ENCODE measurements around the gene CENPP.

Gene CENPP

DNA sequence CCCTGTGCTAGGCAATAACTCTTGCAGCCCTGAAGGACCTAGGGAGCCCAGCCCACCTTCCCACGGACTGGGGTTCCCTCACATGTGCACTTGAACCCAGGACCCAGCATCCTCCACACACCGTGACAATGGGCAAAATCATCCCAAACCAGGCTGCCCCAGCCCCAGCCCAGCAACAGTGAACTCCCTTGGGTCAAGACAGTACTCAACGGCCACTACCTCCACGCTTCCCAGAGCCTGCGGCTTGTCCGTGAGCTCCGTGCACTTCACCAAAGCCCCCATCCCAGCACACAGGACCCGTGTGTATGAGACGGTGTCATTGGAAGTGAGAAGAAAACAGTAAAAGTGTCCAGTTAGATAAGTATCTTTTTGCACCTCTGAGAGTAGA lies 288.4 kb downstream of the CENPP start:
- Histone ChIP-seq H3K9me3 (no peaks in the 10 kb centered on the region), H3K4me3 (no peak overlapping the region), H3K27ac (peak overlapping the region; percentile 68 to 80), H3K4me1 (peaks cover 0 to 59% (median 40%) of the 10 kb centered on the region in 4 donors), H3K36me3 (peaks cover 0 to 65% (median 19%) of the 10 kb centered on the region in 3 donors), H3K27me3 (no peaks in the 10 kb centered on the region)
- DNase-seq, result no peak
- intact Hi-C loops (cut with DNase I; ENCODE audit: low total_unique reads), result no loop called here
- TF ChIP-seq, protein P1, sequence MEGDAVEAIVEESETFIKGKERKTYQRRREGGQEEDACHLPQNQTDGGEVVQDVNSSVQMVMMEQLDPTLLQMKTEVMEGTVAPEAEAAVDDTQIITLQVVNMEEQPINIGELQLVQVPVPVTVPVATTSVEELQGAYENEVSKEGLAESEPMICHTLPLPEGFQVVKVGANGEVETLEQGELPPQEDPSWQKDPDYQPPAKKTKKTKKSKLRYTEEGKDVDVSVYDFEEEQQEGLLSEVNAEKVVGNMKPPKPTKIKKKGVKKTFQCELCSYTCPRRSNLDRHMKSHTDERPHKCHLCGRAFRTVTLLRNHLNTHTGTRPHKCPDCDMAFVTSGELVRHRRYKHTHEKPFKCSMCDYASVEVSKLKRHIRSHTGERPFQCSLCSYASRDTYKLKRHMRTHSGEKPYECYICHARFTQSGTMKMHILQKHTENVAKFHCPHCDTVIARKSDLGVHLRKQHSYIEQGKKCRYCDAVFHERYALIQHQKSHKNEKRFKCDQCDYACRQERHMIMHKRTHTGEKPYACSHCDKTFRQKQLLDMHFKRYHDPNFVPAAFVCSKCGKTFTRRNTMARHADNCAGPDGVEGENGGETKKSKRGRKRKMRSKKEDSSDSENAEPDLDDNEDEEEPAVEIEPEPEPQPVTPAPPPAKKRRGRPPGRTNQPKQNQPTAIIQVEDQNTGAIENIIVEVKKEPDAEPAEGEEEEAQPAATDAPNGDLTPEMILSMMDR (IDR thresholded peaks at IDR 0.05), result no peak

DNA sequence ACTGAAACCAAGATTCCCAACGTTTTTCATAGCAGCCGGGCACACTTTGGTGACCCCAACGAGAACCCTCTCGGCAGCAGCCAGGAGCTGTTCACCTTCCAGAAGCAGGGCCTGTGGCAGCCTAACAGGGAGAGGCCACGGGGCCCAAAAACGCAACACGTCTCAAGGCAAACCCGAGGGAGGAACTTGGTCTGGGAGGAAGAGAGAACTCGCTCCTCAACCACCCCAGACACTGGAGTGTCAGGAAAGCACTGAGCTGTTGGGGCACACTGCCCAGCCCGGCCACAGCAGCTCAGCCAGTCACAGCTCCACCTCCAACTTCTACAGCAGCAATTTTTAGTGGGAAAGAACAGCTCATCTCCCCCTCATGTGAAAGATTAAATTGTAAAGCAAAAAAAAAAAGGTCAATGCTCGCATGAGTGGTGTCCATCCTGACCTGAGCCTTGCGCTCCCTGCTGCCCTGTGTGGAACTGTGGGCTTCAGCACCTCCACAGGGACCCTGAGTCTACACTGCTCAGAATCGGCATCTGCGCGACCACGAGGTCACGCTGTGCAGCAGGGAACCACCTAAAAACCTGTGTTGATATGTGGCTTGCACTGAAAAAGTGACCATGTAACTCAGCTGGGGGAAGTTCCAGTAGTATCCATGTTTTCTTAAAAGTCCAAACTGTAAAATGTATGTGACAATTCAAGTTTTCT lies 289.2 kb downstream of the CENPP start:
- peaks cover 0 to 71% (median 22%) of the 10 kb centered on the region in 3 donors for H3K36me3 ChIP-seq
- H3K4me3 ChIP-seq, result no peak overlapping the region
- H3K27ac ChIP-seq, result peak overlapping the region; percentile 68 to 80
- intact Hi-C loops (cut with DNase I; ENCODE audit: low total_unique reads), result loop anchor here (5.0 kb wide), 1 partner anchor 153 kb away; no protein-coding TSS in a partner anchor
- DNase-seq, result peak in 1 of 2 donors; percentile 81
- H3K4me1 ChIP-seq, result peaks cover 0 to 61% (median 38%) of the 10 kb centered on the region in 4 donors
- no peaks in the 10 kb centered on the region for H3K27me3 ChIP-seq
- no peaks in the 10 kb centered on the region for H3K9me3 ChIP-seq
- TF ChIP-seq, protein P1 (IDR thresholded peaks at IDR 0.05), result no peak

DNA sequence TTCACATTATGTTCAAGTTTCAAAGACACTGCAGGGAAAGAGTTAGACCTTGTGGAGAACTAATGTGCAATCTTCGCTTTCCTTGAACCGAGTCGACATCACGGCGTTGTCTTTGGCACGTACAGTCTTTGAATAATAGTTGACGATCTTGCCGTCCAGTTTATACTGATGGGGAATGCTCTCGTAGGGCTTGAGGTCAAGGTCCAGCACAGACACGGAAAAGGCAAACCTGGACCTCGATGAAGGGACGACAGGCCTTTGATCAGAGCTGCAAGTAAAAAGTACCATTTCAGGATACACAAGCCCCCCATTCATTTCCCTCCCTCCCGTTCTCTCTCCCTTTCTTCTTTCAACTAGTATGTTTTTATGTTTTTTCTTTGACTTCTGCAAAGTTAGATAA lies 290.0 kb downstream of the CENPP start:
- intact Hi-C loops (cut with DNase I; ENCODE audit: low total_unique reads), result loop anchor here (5.0 kb wide), 1 partner anchor 153 kb away; no protein-coding TSS in a partner anchor
- TF ChIP-seq, protein P1 (IDR thresholded peaks at IDR 0.05), result no peak
- H3K9me3 ChIP-seq, result no peaks in the 10 kb centered on the region
- no peak for DNase-seq
- no peak overlapping the region for H3K4me3 ChIP-seq
- no peaks in the 10 kb centered on the region for H3K27me3 ChIP-seq
- peaks cover 0 to 72% (median 22%) of the 10 kb centered on the region in 3 donors for H3K36me3 ChIP-seq
- H3K4me1 ChIP-seq, result peaks cover 0 to 70% (median 42%) of the 10 kb centered on the region in 4 donors
- peak overlapping the region; percentile 68 to 80 for H3K27ac ChIP-seq

DNA sequence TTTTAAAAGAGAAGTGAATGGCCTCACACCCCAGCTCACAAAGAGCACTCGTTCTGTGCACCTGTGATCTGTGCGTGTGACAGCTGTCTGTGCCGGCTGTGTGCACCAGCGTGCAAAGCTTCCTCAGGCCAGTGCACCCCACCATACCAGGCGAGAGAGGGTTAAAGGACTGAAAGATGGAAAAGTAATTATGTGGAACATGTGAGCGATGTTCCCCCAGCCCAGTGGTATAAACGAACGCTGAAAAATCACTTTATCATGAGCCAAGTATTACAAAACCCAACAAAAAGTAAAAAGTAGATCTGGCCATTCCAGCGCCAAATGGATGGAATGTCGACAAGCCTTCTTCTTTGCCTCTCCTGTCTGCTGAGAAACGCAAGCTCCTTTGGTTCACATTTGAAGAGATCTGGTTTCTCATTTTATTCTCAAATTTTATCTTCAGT lies 290.5 kb downstream of the CENPP start:
- H3K27ac ChIP-seq, result peak overlapping the region; percentile 68 to 80
- no peak overlapping the region for H3K4me3 ChIP-seq
- H3K27me3 ChIP-seq, result no peaks in the 10 kb centered on the region
- intact Hi-C loops (cut with DNase I; ENCODE audit: low total_unique reads), result loop anchor here (5.0 kb wide), 1 partner anchor 154 kb away; no protein-coding TSS in a partner anchor
- no peaks in the 10 kb centered on the region for H3K9me3 ChIP-seq
- peaks cover 0 to 72% (median 43%) of the 10 kb centered on the region in 4 donors for H3K4me1 ChIP-seq
- peaks cover 0 to 68% (median 22%) of the 10 kb centered on the region in 3 donors for H3K36me3 ChIP-seq
- TF ChIP-seq, protein P1 (IDR thresholded peaks at IDR 0.05), result no peak
- DNase-seq, result no peak

DNA sequence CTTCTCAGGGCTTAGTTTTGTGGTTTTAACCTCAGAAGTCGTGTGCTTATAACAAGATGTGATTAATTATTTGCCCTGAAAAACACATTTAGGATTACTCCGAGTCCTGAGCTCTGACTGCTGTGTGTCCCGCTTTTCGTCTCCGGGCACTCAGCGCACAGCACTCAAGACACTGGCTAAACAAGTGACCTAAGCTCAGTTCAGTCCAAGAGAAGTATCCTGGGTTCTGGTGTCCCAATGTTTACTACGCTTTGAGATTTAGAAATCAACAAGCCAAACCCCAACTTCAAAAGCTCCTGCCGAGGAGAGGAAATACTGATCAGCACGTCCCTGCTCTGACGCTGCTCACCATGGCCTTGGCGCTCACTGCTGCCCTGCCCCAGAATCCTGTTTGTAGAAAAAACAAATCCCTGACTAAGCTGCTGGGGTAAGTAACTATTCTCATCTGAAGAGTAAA lies 290.9 kb downstream of the CENPP start:
- no peak for DNase-seq
- H3K36me3 ChIP-seq, result peaks cover 0 to 63% (median 21%) of the 10 kb centered on the region in 3 donors
- H3K4me3 ChIP-seq, result no peak overlapping the region
- no peaks in the 10 kb centered on the region for H3K27me3 ChIP-seq
- intact Hi-C loops (cut with DNase I; ENCODE audit: low total_unique reads), result loop anchor here (5.0 kb wide), 1 partner anchor 154 kb away; no protein-coding TSS in a partner anchor
- no peaks in the 10 kb centered on the region for H3K9me3 ChIP-seq
- H3K27ac ChIP-seq, result peak overlapping the region; percentile 68 to 80
- peaks cover 0 to 72% (median 43%) of the 10 kb centered on the region in 4 donors for H3K4me1 ChIP-seq
- TF ChIP-seq, protein P1 (IDR thresholded peaks at IDR 0.05), result no peak
